K562 (cell line): ENCODE measurements around the gene CRY2. TPM values are rescaled to one million over a fixed set of nuclear protein-coding genes. Genes with fewer than 3 reads are reported as not detected.

Source experiments
- ATF3 ChIP-seq, 2 experiments: fragments of 450-650 bp in 1 of 2; sonication (generic) in 1 of 2; formaldehyde crosslinking in 1 of 2; IDR thresholded peaks in 1 of 2; conservative IDR thresholded peaks in 1 of 2; 2 replicates each; pipeline versions ENCODE4 v1.6.1 to v1.8.1; 2016 to 2023; ENCODE audit warnings: mild to moderate bottlenecking in 2 of 2, moderate library complexity in 2 of 2, inconsistent platforms in 1 of 2, missing genetic modification reagents in 1 of 2
- CREB1 ChIP-seq, 2 experiments: sonication (generic) in 1 of 2; formaldehyde crosslinking in 1 of 2; IDR thresholded peaks; 2 replicates each; pipeline versions ENCODE4 v1.6.1 to v1.8.0; 2012 to 2022; ENCODE audit warnings: inconsistent platforms in 1 of 2, mild to moderate bottlenecking in 1 of 2, missing genetic modification reagents in 1 of 2, moderate library complexity in 1 of 2
- CREB3L1 ChIP-seq: fragments of 450-650 bp; IDR thresholded peaks from 2 replicates; pipeline ENCODE4 v1.6.1; 2014; ENCODE audit warnings: low read depth, mild to moderate bottlenecking, moderate library complexity, borderline replicate concordance
- ELK1 ChIP-seq: sonication (generic); formaldehyde crosslinking; IDR thresholded peaks from 2 replicates; pipeline ENCODE4 v1.8.1; 2022; ENCODE audit warnings: missing genetic modification reagents
- GABPB1 ChIP-seq: sonication (generic); formaldehyde crosslinking; IDR thresholded peaks from 2 replicates; pipeline ENCODE4 v1.8.0; 2022; ENCODE audit warnings: mild to moderate bottlenecking, missing genetic modification reagents
- JUNB ChIP-seq: fragments of 450-650 bp; formaldehyde crosslinking; conservative IDR thresholded peaks from 2 replicates; pipeline ENCODE4 v1.4.0; 2020; ENCODE audit warnings: mild to moderate bottlenecking
- LCOR ChIP-seq: sonication (generic); formaldehyde crosslinking; IDR thresholded peaks from 2 replicates; pipeline ENCODE4 v1.8.0; 2022; ENCODE audit warnings: mild to moderate bottlenecking, missing genetic modification reagents
- MEIS2 ChIP-seq: fragments of 450-650 bp; IDR thresholded peaks from 2 replicates; pipeline ENCODE4 v1.6.1; 2014; ENCODE audit warnings: mild to moderate bottlenecking; ENCODE audit not compliant: partially characterized antibody
- NONO ChIP-seq, 2 experiments: fragments of 200-400 bp in 1 of 2; fragments of 450-650 bp in 1 of 2; formaldehyde crosslinking in 1 of 2; IDR thresholded peaks; 2 replicates each; pipeline ENCODE4 v1.6.1; 2017; ENCODE audit warnings: low read depth in 2 of 2, mild to moderate bottlenecking in 2 of 2, moderate library complexity in 2 of 2, low read length in 1 of 2
- PCBP2 ChIP-seq: fragments of 200-400 bp; formaldehyde crosslinking; IDR thresholded peaks from 2 replicates; pipeline ENCODE4 v1.6.1; 2018; ENCODE audit warnings: low read length, low read depth, mild to moderate bottlenecking, moderate library complexity; ENCODE audit not compliant: poor library complexity, severe bottlenecking
- POLR2G ChIP-seq: fragments of 200-400 bp; formaldehyde crosslinking; IDR thresholded peaks from 2 replicates; pipeline ENCODE4 v1.6.1; 2017; ENCODE audit warnings: low read depth, mild to moderate bottlenecking, antibody characterized with exemption, low read length, moderate library complexity
- ZNF143 ChIP-seq: sonication (generic); formaldehyde crosslinking; IDR thresholded peaks from 2 replicates; pipeline ENCODE4 v1.9.0; 2022; ENCODE audit warnings: mild to moderate bottlenecking, missing genetic modification reagents
- ZNF354B ChIP-seq: fragments of 250-450 bp; sonication (Bioruptor Pico); IDR thresholded peaks from 2 replicates; pipeline ENCODE4 v1.4.0; 2020
- ZNF583 ChIP-seq: fragments of 250-450 bp; sonication (Bioruptor Pico); IDR thresholded peaks from 2 replicates; pipeline ENCODE4 v1.4.0; 2020
- ZNF668 ChIP-seq: fragments of 250-450 bp; sonication (Bioruptor Pico); IDR thresholded peaks from 2 replicates; pipeline ENCODE4 v1.8.0; 2022; ENCODE audit warnings: mild to moderate bottlenecking, inconsistent platforms
- ZNF696 ChIP-seq: fragments of 250-450 bp; sonication (Bioruptor Pico); conservative IDR thresholded peaks from 2 replicates; pipeline ENCODE4 v1.4.0; 2020; ENCODE audit warnings: mild to moderate bottlenecking, moderate library complexity
- polyA plus RNA-seq, 8 experiments: library from polyadenylated mRNA; depleted of rRNA in 4 of 8; stranded (reverse) in 5 of 8; unstranded in 3 of 8; fragments of >200 nt; fragmentation: Nextera tagmentation in 2 of 8; fragmentation: Illumina TruSeq in 1 of 8; extraction: Ambion mirVana in 2 of 8; extraction: Trizol in 1 of 8; gene quantifications; 2 replicates each; pipeline versions ENCODE4 v1.2.1 to v1.2.3, GENCODE V29; 2011 to 2014; ENCODE audit warnings: inconsistent platforms in 1 of 8, missing spikeins in 1 of 8
- total RNA-seq, 7 experiments: library from RNA; depleted of rRNA in 6 of 7; stranded (reverse); fragments of >200 nt in 6 of 7; fragmentation: Illumina TruSeq in 2 of 7; extraction: Trizol in 2 of 7; gene quantifications; 2 replicates each; pipeline versions ENCODE4 v1.2.1 to v1.2.3, GENCODE V29; 2011 to 2021; ENCODE audit warnings: low replicate concordance in 1 of 7
- TF ChIP-seq, protein P1 (sequence below): fragments of 250-450 bp; sonication (Bioruptor Pico); IDR thresholded peaks from 2 replicates; pipeline ENCODE4 v1.4.0; 2020; ENCODE audit warnings: mild to moderate bottlenecking, moderate library complexity, borderline replicate concordance
- TF ChIP-seq, protein P2 (sequence below): IDR thresholded peaks from 2 replicates; pipeline ENCODE4 v1.6.1; 2014; ENCODE audit warnings: antibody characterized with exemption

CRY2 gene
- total and polyA plus RNA-seq, 9 of the 15 experiments (the other 6 are each of a cell fraction or from before 2014, with no cell fraction given) = 2.3 to 23.9 (median 14.8) TPM

GRCh38 chr11:45809456-45810395 lies 37.5 kb upstream of the CRY2 start (continued):
- no peak for TF ChIP-seq ELK1 (CRISPR knock-in tag)
- no peak for TF ChIP-seq ZNF143 (CRISPR knock-in tag)
- TF ChIP-seq, protein P1, sequence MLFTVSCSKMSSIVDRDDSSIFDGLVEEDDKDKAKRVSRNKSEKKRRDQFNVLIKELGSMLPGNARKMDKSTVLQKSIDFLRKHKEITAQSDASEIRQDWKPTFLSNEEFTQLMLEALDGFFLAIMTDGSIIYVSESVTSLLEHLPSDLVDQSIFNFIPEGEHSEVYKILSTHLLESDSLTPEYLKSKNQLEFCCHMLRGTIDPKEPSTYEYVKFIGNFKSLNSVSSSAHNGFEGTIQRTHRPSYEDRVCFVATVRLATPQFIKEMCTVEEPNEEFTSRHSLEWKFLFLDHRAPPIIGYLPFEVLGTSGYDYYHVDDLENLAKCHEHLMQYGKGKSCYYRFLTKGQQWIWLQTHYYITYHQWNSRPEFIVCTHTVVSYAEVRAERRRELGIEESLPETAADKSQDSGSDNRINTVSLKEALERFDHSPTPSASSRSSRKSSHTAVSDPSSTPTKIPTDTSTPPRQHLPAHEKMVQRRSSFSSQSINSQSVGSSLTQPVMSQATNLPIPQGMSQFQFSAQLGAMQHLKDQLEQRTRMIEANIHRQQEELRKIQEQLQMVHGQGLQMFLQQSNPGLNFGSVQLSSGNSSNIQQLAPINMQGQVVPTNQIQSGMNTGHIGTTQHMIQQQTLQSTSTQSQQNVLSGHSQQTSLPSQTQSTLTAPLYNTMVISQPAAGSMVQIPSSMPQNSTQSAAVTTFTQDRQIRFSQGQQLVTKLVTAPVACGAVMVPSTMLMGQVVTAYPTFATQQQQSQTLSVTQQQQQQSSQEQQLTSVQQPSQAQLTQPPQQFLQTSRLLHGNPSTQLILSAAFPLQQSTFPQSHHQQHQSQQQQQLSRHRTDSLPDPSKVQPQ (CRISPR knock-in tag) = no peak
- TF ChIP-seq LCOR = no peak
- peak; percentile 65; the same call in 1 of the 2 replicates for TF ChIP-seq CREB1 (IDR thresholded peaks at IDR 0.05)
- TF ChIP-seq CREB1 (CRISPR knock-in tag; IDR thresholded peaks at IDR 0.05) = peak; percentile 66; the same call in 1 of the 2 replicates
- TF ChIP-seq CREB3L1 = no peak
- TF ChIP-seq NONO (IDR thresholded peaks at IDR 0.05; ENCODE audit: low read depth in 2 of 2, low read length in 1 of 2) = no peak
- TF ChIP-seq ZNF696 (CRISPR knock-in tag) = no peak
- no peak for TF ChIP-seq POLR2G
- TF ChIP-seq, protein P2, sequence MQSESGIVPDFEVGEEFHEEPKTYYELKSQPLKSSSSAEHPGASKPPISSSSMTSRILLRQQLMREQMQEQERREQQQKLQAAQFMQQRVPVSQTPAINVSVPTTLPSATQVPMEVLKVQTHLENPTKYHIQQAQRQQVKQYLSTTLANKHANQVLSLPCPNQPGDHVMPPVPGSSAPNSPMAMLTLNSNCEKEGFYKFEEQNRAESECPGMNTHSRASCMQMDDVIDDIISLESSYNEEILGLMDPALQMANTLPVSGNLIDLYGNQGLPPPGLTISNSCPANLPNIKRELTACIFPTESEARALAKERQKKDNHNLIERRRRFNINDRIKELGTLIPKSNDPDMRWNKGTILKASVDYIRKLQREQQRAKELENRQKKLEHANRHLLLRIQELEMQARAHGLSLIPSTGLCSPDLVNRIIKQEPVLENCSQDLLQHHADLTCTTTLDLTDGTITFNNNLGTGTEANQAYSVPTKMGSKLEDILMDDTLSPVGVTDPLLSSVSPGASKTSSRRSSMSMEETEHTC = no peak
- no peak for TF ChIP-seq ZNF583 (CRISPR knock-in tag)
- TF ChIP-seq ZNF354B (CRISPR knock-in tag) = no peak
- TF ChIP-seq JUNB (CRISPR knock-in tag) = no peak
- TF ChIP-seq GABPB1 (CRISPR knock-in tag) = peak; percentile 63
- no peak for TF ChIP-seq ZNF668 (CRISPR knock-in tag)
- no peak for TF ChIP-seq PCBP2
- no peak for TF ChIP-seq MEIS2
- TF ChIP-seq ATF3 (IDR thresholded peaks at IDR 0.05) = peak; percentile 81
- no peak for TF ChIP-seq ATF3 (CRISPR knock-in tag; conservative IDR thresholded peaks at IDR 0.05)
